Mammary epithelial cell (primary cell): ENCODE results near the gene CIITA.

Experiments used
- EZH2 ChIP-seq: IDR thresholded peaks from 2 replicates; pipeline ENCODE4 v1.6.1; 2012; ENCODE audit warnings: low read length, inconsistent platforms, borderline replicate concordance
- TF ChIP-seq, protein P1 (sequence below), 2 donors: IDR thresholded peaks in 1 of 2; conservative IDR thresholded peaks in 1 of 2; 2 replicates each; pipeline ENCODE4 v1.5.1; 2011 to 2012; ENCODE audit warnings: inconsistent platforms in 2 of 2, low read length in 2 of 2, mild to moderate bottlenecking in 2 of 2, control low read depth in 1 of 2, low read depth in 1 of 2; ENCODE audit not compliant: insufficient read depth in 1 of 2; ENCODE audit errors: extremely low read depth in 1 of 2

DNA sequence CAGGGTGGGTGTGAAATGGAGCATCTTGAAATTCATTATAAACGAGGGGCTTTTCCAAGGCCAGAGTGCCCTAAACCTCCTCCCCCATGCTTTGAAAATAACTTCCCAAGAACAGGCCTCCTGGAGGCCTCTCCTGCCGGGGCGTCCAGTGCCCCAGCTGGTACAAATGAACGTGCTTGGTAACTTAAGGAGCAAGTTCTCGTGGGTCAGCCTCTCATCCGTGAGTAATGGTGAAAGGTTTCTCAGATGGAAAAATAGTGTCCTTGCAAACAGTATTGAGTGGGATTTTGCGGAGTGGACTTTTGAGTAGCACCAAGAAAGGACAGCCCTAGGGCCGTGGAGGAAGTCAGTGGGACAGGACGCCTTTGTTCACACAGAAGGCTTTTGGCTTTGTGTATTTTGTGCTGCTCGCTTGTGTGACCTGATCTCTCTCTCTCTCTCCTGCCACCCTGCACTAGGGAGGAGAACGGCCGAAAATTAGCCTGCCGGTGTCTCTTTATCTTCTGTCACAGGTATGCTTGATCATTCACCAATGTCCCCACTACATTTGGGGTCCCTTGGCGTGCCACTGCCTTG lies 102.0 kb downstream of the CIITA start:
- TF ChIP-seq, protein P1, sequence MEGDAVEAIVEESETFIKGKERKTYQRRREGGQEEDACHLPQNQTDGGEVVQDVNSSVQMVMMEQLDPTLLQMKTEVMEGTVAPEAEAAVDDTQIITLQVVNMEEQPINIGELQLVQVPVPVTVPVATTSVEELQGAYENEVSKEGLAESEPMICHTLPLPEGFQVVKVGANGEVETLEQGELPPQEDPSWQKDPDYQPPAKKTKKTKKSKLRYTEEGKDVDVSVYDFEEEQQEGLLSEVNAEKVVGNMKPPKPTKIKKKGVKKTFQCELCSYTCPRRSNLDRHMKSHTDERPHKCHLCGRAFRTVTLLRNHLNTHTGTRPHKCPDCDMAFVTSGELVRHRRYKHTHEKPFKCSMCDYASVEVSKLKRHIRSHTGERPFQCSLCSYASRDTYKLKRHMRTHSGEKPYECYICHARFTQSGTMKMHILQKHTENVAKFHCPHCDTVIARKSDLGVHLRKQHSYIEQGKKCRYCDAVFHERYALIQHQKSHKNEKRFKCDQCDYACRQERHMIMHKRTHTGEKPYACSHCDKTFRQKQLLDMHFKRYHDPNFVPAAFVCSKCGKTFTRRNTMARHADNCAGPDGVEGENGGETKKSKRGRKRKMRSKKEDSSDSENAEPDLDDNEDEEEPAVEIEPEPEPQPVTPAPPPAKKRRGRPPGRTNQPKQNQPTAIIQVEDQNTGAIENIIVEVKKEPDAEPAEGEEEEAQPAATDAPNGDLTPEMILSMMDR (conservative IDR thresholded peaks at IDR 0.05 in 1 of 2, IDR thresholded peaks at IDR 0.05 in 1 of 2; ENCODE audit: extremely low read depth in 1 of 2, insufficient read depth in 1 of 2, low read depth in 1 of 2, low read length in 2 of 2), result no peak
- TF ChIP-seq EZH2, result no peak
